GM12874 (cell line): Measurements from ENCODE around the gene DENR.

Experiments used
- TF ChIP-seq, protein P1 (sequence below): IDR thresholded peaks from 2 replicates; pipeline ENCODE4 v1.5.1; 2011; ENCODE audit warnings: low read depth, mild to moderate bottlenecking, control low read depth, low read length, moderate library complexity; ENCODE audit not compliant: insufficient read depth

DENR gene

DNA sequence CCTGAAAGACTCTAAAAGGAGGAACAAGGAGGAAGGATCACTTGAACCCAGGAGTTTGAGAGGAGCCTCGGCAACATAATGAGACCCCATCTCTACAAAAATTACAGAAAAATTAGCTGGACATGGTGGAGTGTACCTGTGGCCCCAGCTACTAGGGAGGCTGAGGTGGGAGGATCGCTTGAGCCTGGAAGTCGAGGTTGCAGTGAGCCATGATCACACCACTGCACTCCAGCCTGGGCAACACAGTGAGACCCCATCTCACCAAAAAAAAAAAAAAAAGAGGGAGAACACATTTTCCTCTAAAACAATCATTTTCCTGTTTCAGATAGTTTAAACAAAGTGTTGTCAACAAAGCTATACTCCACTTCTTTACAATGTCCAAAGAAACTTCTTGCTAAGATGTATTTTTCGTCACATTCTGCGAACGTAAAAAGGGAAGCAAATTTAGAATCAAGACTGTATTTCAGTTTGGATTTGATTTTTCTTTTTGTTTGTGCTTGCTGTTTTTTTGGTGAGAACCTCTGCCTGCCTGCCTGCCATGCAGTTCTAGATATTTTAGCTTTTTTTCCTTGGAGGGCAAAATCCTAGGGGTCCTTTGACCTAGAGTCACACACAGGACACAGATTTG is 27.1 kb upstream of the DENR start:
- TF ChIP-seq, protein P1, sequence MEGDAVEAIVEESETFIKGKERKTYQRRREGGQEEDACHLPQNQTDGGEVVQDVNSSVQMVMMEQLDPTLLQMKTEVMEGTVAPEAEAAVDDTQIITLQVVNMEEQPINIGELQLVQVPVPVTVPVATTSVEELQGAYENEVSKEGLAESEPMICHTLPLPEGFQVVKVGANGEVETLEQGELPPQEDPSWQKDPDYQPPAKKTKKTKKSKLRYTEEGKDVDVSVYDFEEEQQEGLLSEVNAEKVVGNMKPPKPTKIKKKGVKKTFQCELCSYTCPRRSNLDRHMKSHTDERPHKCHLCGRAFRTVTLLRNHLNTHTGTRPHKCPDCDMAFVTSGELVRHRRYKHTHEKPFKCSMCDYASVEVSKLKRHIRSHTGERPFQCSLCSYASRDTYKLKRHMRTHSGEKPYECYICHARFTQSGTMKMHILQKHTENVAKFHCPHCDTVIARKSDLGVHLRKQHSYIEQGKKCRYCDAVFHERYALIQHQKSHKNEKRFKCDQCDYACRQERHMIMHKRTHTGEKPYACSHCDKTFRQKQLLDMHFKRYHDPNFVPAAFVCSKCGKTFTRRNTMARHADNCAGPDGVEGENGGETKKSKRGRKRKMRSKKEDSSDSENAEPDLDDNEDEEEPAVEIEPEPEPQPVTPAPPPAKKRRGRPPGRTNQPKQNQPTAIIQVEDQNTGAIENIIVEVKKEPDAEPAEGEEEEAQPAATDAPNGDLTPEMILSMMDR = no peak

DNA sequence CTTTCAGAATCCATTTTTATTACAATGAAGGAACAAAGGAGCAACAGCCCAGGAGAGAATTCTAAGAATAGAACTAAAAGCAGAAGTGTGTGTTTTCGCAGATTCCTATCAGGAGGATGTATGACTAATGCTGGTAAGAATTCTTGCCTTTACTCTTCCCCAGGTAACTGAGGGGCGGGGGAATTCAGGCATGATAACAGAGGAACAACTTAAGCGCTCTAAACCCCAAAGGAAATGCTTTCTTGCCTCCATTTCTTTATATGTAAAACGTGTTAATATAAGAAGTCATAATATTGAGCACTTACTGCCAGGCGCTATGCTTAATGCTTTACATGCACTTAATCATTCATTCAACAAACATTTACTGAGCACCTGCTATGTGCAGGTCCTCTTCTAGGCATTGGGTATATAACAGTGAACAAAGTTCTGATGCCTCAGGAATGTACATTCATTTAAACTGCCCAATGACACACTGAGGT is 26.5 kb upstream of the DENR start:
- TF ChIP-seq, protein P1 = no peak

DNA sequence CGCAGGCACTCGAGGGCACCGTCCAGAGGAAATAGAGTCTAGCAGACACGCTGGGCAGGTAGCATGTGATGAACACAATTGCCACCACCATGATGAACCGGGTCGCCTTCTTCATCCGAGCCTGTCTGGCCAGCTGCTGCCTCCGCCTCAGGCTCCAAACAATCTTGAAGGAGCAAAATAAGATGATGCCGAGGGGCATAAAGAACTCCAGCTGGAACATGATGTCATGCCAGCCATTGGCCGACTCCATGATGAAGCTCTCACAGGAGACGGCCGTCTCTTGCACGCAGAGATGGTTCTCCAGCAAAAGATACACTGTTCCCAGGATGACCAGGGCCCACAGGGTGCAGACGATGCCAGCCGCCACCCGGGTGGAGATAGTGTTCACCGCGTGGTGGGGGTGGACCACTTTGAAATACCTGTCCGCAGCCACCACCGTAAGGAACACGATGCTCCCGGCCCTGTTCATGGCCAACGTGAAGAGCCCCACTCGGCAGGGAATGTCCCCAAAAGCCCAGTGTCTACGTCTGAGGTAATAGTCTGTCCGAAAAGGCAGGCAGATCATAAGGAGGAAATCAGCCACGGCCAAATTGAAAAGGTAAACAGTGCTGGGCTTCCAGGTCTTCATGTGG is 22.9 kb upstream of the DENR start:
- TF ChIP-seq, protein P1 = no peak

DNA sequence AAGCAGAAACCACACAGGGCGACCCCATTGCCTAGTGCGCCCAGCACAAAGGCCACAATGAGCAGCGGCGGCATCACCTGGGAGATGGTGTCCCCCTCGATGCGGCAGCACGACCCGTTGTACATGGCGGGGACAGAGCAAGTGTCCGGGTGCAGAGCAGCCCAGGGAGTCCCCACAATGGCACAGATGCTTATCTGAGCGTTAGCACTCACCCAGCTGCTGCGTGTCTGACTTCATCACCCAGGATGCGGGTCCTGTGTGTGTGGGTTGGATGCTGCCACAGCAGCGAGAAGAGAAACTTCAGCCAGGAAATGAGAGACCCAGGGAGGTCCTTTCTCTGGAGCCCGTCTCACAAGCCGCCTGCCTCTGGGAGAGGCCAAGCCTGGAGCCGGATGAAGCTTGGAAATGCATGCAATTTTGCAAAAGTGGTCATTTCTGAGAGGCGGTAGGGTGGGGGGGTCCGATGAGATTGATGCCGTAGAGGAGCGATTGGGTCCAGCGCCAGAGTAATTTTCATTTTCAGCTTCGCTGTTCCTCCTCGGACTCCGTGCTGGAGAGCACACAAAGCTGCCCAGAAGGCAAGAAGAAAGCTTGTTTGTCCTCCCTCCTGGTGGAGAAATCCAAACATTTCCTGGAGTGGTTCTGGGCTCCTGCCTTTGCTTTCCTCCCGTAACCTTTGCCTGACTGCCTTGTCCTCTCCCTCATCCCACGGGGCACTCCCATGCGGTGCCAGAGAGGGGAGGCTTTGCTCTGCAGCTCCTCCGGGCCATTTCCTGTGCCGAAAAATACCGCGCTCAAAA is 22.2 kb upstream of the DENR start, which contains the start of gene HCAR1:
HCAR1 (minus strand) TSS at position 630 of the 800 bp plus-strand sequence; CDS start at position 125, 505 bp downstream.
- TF ChIP-seq, protein P1 = no peak

DNA sequence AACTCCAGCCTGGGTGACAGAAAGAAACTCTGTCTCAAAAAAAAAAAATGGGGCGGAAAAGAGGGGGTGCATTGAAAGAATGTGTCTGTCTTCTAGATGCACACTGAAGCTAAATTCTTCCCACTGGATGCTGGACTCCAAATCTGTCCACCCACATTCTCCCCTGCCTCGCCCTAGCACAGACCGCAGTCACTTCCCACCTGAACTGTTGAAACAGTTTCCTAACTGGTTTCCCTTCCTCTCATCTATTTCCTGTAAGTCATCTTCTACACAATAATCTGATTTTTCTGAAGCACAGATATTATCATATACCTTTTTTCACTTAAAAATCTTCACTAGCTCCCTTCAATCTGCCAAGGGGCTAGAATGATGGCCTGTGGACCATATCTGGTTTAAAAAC is 20.5 kb upstream of the DENR start:
- TF ChIP-seq, protein P1 = no peak

DNA sequence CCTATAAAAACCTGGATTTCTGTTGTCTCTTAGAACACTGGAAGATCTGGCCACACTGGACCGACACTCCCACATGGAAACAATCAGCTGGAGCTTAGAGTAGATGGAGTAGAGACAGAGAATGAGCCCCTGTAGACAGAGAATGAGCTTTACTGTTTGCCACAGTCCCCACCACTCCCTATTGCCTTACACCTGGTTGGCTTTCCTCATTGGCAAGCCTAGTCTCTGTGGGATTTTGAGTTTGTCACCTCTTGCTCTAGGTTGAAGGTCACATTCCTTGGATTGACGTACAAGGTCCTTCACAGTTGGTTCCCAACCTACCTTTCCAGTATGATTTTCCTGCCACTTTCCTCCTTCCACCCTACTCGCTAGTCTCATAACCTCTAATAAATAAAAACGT is 20.0 kb upstream of the DENR start:
- TF ChIP-seq, protein P1 = no peak

DNA sequence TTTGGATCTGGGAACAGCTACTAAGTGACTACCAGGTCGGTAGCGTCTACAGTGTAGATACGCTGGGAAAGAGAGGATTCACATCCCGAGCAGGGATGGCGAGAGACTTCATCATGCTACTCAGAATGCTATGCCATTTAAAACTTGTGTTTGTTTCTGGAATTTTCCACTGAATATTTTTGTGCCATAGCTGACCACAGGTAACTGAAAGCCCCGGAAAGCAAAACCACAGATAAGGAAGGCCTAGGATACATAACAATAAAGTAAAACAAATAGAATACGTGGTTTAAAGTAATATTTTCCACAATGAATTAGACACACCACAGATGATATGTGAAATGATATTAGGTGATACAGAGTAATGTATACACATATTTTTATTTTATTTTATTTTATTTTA is 14.1 kb upstream of the DENR start:
- TF ChIP-seq, protein P1 = no peak
